Measurements from ENCODE around the gene IRF8. TPM values are rescaled to one million over a fixed set of nuclear protein-coding genes. Genes with fewer than 3 reads are reported as not detected.

Gene IRF8, protein sequence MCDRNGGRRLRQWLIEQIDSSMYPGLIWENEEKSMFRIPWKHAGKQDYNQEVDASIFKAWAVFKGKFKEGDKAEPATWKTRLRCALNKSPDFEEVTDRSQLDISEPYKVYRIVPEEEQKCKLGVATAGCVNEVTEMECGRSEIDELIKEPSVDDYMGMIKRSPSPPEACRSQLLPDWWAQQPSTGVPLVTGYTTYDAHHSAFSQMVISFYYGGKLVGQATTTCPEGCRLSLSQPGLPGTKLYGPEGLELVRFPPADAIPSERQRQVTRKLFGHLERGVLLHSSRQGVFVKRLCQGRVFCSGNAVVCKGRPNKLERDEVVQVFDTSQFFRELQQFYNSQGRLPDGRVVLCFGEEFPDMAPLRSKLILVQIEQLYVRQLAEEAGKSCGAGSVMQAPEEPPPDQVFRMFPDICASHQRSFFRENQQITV
- total RNA-seq, result 100 to 1,000 TPM; 221 to 224 TPM

DNA sequence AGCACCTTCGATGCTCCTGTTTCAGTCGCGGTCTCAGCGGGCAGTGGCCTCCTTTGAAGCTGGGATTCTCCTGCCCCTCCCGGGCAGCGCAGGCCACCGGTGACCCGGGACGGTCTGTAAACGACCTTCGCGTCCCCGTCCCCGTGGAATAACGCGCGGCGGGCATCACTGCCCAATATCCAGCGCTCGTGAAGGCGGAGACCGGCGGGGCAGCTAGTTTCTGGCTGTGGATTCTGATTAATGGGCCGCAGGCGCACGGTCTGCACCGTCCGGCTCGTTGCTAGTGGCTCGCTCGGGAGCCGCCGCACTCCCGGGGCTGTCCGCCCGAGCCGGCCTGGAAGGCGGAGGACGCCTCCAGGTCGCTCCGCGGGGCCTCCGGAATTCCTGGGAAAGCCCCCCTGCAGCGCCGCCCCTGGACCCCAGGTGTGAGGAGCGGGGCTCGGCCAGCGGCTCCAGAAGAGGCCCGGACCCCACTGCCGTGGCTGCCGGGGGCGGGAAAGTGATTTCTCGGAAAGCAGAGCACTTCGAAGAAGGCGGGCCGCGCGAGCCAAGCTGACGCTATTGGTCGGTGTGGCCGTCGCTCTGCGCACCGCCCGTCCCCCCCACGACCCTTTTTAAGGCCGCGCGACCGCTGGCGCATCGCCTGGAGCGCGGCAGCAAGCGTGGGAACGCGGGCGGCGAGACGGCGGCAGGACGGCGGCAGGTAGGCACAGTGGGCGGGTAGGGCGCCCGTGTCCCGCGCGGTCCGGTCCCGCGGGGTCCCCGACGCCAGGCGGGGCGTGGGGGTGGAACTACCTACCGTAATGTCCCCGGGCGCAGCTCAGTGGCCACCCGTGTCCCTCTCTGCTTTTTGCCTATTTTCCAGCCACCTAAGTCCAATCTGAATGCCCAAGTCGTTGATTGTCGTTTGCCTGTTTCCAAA is at the start of gene IRF8:
Gene IRF8 (plus strand): TSS at position 642 of the 922 bp plus-strand sequence. CDS start 3,854 bp downstream, outside the sequence.
- no peaks in the 10 kb centered on the region for H3K27me3 Mint-ChIP-seq
- intact Hi-C loops (cut with micrococcal nuclease), result no loop called here
- CTCF ChIA-PET, result interaction anchor here (0.8 to 11.6 kb wide), 7 partner anchors 11 to 89 kb away, joined by 3 to 148 read pairs (median 4); no protein-coding TSS in a partner anchor
- TF ChIP-seq, protein P1, sequence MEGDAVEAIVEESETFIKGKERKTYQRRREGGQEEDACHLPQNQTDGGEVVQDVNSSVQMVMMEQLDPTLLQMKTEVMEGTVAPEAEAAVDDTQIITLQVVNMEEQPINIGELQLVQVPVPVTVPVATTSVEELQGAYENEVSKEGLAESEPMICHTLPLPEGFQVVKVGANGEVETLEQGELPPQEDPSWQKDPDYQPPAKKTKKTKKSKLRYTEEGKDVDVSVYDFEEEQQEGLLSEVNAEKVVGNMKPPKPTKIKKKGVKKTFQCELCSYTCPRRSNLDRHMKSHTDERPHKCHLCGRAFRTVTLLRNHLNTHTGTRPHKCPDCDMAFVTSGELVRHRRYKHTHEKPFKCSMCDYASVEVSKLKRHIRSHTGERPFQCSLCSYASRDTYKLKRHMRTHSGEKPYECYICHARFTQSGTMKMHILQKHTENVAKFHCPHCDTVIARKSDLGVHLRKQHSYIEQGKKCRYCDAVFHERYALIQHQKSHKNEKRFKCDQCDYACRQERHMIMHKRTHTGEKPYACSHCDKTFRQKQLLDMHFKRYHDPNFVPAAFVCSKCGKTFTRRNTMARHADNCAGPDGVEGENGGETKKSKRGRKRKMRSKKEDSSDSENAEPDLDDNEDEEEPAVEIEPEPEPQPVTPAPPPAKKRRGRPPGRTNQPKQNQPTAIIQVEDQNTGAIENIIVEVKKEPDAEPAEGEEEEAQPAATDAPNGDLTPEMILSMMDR (IDR thresholded peaks at IDR 0.05), result no peak
- no peaks in the 10 kb centered on the region for H3K9me3 Mint-ChIP-seq
- H3K27ac Mint-ChIP-seq, result peak within 1 kb of the TSS; percentile 90
- H3K4me3 Mint-ChIP-seq, result peak within 1 kb of the TSS; percentile 86
- H3K36me3 Mint-ChIP-seq (ENCODE audit: low read depth), result peaks cover 46% of the 10 kb centered on the region
- peak; percentile 90 for DNase-seq
- H3K4me1 Mint-ChIP-seq (ENCODE audit: low read depth), result peaks cover 38% of the 10 kb centered on the region
- POLR2A ChIA-PET, result interaction anchor here (0.6 to 13.1 kb wide), 25 partner anchors 8 to 118 kb away, joined by 3 to 141 read pairs (median 6); no protein-coding TSS in a partner anchor
- ATAC-seq, result peak; percentile 80

DNA sequence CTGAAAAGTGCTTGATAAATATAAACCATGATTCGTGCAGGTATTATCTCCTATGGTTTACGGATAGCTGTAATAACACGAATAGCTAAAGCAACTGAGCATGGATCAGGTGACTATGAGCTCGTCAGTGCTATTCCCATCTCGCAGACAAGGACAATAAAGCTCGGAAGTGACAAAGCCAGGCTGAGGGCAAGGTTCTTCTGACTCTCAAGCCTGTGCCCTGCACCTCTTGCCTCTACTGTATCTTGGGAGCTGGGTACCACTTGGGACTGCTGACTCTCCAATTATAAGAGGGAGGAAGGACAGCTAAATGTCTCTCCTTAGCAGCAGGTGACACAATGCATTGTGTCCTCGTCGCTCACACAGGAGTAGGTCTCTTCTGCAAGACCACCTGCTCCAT is 49.6 kb upstream of the IRF8 start:
- ATAC-seq, result no peak
- no peak overlapping the region for H3K27ac Mint-ChIP-seq
- peaks cover 6% of the 10 kb centered on the region for H3K4me1 Mint-ChIP-seq (ENCODE audit: low read depth)
- H3K36me3 Mint-ChIP-seq (ENCODE audit: low read depth), result no peaks in the 10 kb centered on the region
- H3K4me3 Mint-ChIP-seq, result no peak overlapping the region
- DNase-seq, result no peak
- ChIA-PET POLR2A (interaction anchor here (1.4 kb wide), 1 partner anchor 54 kb away, joined by 3 read pairs; no protein-coding TSS in a partner anchor), CTCF (interaction anchor here (0.9 to 1.8 kb wide), 3 partner anchors 28 to 30 kb away, joined by 3 to 5 read pairs (median 4); no protein-coding TSS in a partner anchor)
- peaks cover 10% of the 10 kb centered on the region for H3K27me3 Mint-ChIP-seq
- H3K9me3 Mint-ChIP-seq, result no peaks in the 10 kb centered on the region
- intact Hi-C loops (cut with micrococcal nuclease), result no loop called here
- TF ChIP-seq, protein P1 (IDR thresholded peaks at IDR 0.05), result no peak

DNA sequence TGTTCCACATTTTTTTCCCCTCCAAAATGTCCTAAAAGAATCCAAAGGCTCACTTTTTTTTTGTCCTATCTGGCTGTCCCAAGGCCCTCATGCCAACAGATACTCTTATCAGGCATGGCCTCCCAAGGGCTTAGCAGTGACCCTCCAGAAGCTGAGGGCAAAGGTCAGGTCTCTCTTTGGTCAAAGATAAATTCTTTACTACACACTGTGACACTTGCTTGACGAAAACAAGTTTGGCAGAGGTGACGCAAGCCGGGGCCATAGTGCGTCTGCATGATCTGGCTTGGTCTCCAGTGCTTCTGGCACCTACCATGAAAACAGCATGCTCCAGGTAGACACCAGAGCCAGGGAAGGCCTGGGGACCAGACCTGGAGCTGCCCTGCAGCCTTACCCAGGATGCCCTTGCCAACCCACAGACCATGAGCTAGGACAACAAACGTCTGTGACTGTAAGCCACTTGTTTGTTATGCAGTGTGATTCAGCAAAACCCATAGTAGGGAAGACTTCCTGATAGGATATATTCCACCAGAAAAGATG is 48.5 kb upstream of the IRF8 start:
- Mint-ChIP-seq H3K4me3 (no peak overlapping the region), H3K27ac (no peak overlapping the region), H3K4me1 (ENCODE audit: low read depth) (no peaks in the 10 kb centered on the region), H3K9me3 (no peaks in the 10 kb centered on the region), H3K36me3 (ENCODE audit: low read depth) (no peaks in the 10 kb centered on the region), H3K27me3 (peaks cover 6% of the 10 kb centered on the region)
- no peak for DNase-seq
- CTCF ChIA-PET, result interaction anchor here (1.6 kb wide), 1 partner anchor 29 kb away, joined by 5 read pairs; no protein-coding TSS in a partner anchor
- POLR2A ChIA-PET, result no interaction called here
- ATAC-seq, result no peak
- TF ChIP-seq, protein P1 (IDR thresholded peaks at IDR 0.05), result no peak
- intact Hi-C loops (cut with micrococcal nuclease), result no loop called here

DNA sequence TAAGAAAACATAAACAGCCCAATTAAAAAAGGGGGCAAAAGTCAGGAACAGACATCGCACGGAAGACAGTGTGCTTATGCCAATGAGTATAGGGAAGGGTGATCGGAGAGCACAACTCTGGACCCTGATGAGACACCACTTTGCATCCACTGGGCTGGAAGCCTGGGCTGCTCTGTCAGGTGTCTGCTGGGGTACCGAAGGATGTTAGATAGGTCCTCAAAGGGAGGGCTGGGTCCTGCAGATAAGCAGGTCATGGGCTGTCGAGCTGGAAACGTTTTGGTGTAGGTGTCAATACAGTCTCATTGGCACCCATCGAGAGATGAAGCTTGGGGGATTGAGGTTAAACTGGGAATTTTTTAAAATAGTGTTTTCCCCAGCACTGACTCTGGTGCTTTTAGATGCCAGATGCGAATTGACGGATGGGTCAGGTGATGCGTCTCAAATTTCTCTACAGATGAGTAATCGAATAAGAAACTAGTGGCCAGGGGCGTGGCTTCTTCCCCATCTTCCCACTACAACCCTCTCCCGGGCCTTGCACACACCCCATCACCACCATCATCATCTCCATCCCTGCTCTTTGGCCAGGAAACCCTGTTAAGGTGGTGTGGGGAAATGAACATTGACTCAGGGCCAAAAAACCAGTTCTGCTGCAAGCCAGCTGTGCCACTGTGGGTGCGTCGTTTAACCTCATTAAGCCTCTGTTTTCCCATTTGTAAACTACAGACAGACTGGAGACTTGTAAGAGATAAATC is 47.8 kb upstream of the IRF8 start:
- H3K4me3 Mint-ChIP-seq, result no peak overlapping the region
- peaks cover 3% of the 10 kb centered on the region for H3K9me3 Mint-ChIP-seq
- no peak overlapping the region for H3K27ac Mint-ChIP-seq
- intact Hi-C loops (cut with micrococcal nuclease), result no loop called here
- TF ChIP-seq, protein P1 (IDR thresholded peaks at IDR 0.05), result no peak
- H3K4me1 Mint-ChIP-seq (ENCODE audit: low read depth), result peaks cover 4% of the 10 kb centered on the region
- no peak for DNase-seq
- ChIA-PET CTCF (no interaction called here), POLR2A (interaction anchor here (0.6 kb wide), 1 partner anchor 90 kb away, joined by 4 read pairs; no protein-coding TSS in a partner anchor)
- H3K27me3 Mint-ChIP-seq, result peaks cover 6% of the 10 kb centered on the region
- ATAC-seq, result no peak
- H3K36me3 Mint-ChIP-seq (ENCODE audit: low read depth), result no peaks in the 10 kb centered on the region

All from activated CD8-positive, alpha-beta T cell treated with anti-CD3 and anti-CD28 coated beads for 36 hours (primary cell).